ENCODE measurements around the gene NSD1.

NSD1 gene

DNA sequence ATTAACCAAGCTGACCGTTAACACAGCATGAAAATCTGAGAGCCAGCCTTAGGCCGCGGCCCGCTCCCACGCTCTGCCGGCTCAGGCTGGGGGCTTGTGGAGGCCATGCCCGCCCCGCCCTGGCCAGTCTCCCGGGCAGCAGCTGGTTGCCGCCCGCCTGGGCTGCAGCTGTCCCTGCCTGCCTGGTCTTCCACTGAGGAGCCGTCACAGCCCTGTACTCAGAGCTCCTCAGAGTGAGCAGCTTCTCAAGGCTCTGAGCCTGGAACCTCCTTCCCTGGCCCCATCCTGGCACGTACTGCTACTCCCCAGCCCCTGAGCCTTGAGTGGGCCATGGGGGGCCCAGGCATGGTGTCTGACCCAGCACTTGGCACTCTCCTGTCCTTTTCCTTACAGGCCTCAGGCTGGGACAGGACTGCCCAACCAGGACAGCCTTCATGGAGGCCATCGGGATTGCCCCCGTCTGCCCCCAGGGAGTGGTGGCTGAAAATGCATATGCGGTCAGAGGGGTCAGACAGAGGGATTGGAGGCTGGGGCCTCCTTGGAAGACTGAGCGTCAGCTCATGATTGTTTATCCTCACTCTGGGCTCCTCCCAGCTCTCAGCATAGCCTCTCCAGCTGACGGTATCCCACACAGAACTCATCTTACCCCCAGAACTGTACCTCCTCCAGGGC is 35.0 kb upstream of the NSD1 start:
- no peak for DNase-seq

DNA sequence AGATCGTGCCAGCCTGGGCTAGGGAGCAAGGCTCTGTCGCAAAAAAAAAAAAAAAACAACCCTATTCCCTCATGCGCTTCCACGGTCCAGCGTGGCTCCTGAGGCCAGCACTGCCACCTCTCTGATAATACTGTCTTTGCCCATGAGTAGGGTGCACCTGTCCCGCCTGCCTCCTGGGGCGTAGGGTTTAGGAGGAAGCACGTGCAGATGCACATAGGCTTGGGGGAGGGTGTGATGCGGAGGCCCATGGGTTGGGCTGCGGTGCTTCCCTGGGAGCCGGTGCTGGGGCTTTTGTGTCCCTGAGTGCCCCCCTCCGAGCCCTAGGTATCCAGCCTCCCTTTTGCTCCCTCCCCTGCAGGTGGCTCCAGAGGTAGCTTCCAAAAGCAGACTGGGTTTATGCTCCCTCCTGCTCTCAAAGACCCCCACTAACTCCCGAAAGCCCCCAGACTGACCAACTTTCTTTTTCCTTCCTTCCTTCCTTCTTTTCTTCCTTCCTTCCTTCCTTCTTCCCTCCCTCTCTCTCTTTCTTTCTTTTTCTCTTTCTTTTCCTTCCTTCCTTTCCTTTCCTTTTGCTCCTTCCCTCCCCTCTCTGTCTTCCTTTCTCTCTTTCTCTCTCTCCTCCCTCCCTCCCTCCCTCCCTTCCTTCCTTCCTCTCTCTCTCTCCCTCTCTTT is 34.0 kb upstream of the NSD1 start:
- peak; percentile 5 for DNase-seq

DNA sequence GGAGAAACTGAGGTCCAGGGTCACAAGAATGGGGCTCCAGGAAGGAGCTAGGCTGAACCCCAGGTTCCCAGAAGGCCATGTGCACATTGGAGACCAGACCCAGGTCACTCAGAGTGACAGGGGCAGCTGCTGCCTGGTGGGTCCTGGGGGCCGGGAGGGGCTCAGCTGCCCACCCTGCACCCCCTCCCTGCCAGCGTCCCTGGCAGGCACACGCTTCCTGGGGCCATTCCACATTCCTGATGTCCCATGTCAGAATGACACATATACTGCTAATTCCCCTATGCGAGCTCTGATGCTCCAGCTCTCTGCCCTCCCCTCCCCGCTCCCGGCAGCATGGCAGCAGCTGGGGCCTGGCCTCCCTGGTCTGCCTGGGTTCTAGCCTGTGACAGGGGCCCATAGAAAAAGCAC is 32.9 kb upstream of the NSD1 start:
- DNase-seq, result no peak

DNA sequence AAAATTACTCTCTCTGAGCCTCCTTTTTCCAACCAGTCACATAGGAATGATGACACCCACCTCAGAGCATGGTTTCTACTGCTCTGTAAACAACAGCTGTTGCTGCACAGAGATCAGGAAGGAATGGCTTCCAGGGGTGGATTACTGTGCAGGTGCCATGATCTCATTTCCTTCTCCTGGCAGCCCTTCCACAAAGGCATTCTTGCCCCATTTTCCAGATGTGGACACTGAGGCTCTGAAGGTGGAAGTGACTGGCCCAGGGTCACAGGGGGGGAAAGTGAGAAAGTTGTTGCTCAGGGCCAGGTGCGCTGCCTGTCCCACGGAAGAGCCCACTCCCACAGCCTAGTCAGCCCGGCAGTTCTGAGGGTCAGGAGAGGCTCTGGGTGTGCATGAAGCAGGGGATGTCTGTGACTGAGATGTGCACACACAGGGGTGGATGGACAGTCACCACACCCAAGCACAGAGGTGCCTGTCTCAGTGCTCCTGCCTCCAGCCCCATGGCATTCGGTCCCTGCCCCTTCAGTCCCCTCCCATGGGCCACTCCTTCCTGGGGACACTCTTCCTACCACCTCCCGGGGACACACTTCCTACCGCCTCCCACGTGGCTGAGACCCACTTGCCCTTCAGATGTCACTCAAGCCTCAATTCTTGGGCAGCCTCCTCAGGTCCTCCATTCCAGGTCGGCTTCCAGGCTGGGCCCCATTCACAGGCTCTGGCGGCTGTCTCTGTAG is 29.9 kb upstream of the NSD1 start:
- DNase-seq, result no peak

DNA sequence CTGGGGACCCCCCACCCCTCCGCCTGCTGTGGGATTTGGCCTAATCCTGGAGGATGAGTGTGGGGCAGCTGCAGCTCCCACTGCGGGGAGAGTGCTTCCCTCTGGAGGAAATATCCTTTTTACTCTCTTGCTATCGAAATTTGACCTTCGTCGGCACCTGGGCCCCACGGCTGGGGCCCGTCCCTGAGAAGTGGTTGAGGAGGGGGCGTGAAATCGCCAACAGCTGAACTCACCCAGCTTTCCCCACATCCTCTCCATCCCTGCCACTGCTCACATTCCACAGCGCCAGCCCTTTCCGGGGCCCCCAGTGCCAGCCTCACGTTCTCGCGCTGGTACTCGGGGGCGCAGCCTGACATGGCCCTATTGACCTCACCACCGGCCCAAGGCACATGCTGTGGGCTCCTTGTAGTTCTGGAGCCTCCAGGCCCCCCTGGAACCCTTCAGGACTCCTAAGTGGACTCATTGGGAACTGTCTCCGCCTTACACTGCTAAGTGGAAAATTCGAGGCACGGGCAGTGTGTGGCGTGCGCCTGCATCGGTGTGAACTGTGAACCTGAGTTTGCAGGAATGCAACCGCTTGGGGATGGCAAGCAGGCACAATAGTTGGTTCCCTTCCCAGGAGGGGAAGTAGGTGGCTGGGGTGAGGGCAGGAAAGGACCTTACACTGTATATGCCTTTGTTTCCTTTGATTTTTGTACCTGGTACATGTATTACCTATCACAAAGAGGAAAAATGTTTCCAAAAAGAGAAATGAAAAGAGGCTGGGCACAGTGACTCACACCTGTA is 27.7 kb upstream of the NSD1 start:
- DNase-seq, result no peak

DNA sequence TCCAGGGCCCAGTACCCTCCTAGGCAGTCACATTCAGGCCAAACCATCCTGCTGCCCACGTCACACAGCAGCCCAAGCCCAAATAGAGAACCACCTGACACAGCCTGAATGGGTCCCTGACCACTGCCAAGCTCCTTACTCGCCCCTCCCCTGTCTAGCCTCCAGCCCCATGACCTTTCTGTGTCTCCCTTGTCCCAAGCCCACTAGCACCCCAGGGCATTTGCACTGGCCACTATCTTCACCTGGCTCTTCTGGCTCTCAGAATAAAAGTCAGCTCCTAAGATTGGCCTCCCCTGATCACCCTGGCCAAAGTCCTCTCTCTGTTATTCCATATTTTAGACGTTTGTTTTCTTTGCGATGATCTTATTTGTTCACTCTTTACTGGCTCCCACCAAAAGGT is 26.4 kb upstream of the NSD1 start:
- DNase-seq, result no peak

DNA sequence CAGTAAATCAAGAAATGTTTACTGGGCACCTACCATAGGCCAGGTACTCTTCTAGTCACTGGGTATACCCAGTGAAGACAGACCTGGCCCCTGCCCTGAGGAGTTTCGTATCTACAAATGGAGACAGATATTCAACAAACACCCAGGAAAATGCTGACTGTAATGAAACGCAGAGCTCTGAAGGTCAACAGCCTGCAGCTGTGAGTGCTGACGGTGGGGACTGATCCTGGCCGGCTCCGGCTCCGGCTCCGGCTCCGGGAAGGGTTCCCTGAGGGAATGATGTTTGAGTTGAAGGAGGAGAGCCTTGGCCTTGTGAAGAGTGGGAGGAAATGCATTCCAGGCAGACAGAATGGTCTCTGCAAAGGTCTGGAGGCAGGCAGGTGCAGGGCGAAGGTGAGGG is 23.8 kb upstream of the NSD1 start:
- DNase-seq, result no peak

DNA sequence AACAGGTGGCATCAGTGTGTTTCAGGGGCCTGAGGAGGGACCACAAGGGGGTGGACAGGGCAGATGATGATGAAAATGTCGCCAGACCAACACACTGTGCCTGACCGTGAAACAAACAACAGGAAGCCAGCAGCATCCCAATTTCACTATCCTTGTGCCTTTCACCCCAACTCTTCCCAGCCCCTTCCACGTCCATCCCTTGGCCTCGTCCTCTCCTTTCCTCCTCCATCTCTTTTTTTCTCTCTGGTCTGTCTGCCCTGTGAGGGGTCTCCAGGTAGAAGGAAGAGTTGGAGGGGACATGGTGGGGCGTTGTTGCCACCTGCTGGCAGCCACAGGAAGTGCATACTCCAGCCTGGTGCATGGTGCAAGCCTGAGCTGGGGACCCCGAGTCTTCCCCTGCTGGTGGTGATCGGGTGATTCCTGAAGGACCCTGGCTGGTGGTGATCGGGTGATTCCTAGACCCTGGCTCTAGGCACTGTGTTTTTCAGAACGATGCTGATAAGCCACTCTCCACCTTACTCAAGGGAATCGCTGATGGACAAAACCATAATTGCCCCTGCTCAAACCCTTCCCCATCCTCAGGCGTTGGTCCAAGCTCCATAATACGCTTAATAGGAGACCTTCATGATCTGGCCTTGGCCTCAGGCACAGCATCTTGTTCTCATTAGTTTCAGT is 21.7 kb upstream of the NSD1 start:
- DNase-seq, result no peak

DNA sequence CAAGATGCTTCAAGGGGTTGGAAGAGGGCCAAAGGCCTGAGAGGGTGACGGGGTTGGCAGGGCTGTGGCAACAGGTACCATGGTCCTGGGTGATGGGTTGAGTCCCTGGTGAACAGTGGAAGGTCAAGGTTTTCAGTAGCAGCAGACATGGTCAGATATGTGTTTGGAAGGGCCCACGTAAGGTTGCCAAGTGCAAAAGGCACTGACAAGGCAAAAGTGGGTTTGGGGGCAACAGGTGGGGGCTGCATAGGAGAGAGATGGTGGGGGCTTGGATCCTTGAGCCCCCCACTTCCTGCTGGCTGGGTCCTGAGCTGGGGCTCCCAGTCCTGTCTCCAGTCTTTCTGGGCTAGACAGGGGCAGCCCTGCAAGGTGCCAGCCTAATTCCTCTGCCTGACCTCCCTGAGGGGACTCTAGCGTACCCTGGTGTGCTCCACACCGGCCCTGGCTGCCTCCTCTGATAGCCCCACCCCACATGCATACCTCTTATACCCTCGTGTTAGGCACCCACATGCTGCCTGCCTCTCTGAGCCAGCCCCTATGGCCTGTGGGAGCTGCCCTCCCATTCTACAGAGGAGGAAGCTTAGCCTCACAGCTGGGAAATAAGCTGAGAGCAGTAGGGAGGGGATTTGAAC is 20.9 kb upstream of the NSD1 start:
- no peak for DNase-seq

DNA sequence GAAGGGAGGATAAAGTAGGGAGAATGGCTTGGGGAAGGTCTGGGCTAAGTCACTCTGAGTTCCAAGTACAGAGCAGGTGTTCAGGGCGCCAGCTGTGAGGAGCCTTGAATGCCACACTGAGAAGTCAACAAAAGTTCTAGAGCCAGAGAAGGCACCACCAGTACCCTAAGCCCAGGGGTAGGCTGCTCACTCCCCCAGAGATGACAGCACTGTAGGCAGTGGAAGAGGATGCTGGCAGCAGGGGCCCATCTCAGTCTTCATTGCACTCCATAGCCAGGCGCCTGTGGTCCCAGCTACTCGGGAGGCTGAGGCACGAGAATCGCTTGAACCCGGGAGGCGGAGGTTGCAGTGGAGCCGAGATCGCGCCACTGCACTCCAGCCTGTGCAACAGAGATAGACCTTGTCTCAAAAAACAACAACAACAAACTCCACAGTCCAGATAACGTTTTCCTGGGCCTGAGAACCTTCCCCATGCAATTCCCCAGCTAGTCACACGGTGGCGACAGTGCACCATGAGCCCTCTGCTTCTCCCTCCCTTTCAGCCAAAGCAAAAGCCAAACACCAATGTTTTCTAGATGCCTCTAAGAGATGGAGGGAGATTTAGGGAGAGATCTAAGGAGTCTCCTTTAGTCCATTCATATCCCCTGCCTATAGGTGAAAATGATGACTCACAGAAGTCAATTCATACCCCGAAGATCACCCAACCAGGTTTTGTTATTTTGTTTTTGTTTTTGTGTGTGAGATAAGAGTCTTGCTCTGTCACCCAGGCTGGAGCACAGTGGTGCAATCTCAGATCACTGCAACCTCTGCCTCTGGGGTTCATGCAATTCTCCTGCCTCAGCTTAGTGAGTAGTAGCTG is 19.8 kb upstream of the NSD1 start:
- no peak for DNase-seq

DNA sequence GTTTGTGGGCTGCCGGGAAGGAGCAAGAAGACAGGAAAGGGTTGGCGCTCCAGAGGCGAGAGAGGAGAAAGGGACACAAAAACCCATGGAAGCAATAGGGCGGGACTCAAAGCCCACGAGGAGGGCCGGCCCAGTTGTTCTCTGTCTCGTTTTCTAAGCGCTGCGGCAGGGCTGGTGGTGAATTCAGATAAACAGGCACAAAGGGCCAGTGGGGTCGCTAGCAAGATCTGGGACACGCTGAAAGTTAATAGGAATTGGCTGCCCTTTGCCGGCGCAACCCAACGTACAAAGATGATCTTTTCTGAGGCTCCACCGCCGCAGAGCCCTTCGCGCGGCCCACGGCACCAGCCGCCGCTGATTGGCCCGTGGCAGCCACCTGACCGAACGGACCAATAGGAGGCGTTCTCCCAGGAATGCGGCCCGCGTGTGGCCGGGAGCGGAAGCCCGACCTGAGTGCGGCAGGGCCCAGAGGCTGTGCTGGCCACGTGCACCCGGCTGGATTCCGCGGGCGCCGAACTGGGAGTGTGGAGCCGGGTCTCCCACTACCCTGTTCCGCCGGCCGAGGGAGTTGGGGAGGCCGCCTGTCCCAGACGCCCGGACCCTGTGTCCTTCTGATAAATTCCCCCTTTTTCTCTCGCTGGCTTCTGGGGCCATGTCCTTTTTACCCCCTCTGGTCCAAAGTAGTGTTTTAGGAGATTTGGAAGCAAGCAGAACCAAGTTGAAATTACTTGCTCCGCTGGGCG is 16.8 kb upstream of the NSD1 start:
- no peak for DNase-seq

DNA sequence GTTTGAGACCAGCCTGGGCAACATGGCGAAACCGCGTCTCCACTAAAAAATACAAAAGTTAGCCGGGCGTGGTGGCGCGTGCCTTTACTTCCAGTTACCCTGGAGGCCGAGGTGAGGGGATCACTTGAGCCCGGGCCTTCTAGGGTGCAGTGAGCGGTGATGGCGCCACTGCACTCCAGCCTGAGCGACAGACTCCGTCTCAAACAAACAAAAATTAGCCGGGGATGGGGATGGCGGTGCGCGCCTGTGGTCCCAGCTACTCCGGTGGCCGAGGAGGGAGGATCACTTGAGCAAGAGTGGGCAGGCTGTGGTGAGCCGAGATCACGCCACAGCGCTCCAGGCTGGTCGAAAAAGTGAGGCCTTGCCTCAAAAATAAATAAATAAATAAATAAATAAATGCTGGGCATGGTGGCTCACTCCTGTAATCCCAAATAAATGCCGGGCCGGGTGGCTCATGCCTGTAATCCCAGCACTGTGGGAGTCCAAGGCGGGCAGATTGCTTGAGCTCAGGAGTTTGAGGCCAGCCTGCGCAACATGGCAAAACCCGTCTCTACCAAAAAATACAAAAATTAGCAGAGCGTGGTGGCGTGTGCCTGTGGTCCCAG is 16.0 kb upstream of the NSD1 start:
- no peak for DNase-seq

DNA sequence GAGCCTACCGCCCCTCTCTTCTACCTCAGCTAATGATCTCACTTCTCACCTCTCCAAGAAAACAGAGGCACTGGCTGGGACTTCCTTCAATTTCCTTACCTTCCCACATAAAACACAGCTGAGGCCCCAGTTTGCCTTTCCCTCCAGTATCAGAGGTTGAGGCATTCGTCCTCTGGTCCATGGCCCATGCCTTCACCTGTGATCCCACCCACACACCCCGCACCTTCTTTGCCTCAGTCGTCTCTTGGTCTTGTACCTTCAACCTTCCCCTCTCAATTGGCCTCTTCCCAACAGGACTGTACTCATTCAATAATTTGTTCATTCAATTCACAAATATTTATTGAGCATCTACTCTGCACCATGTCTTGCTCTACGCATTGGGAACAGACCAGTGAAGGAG is 11.0 kb upstream of the NSD1 start:
- DNase-seq, result no peak

DNA sequence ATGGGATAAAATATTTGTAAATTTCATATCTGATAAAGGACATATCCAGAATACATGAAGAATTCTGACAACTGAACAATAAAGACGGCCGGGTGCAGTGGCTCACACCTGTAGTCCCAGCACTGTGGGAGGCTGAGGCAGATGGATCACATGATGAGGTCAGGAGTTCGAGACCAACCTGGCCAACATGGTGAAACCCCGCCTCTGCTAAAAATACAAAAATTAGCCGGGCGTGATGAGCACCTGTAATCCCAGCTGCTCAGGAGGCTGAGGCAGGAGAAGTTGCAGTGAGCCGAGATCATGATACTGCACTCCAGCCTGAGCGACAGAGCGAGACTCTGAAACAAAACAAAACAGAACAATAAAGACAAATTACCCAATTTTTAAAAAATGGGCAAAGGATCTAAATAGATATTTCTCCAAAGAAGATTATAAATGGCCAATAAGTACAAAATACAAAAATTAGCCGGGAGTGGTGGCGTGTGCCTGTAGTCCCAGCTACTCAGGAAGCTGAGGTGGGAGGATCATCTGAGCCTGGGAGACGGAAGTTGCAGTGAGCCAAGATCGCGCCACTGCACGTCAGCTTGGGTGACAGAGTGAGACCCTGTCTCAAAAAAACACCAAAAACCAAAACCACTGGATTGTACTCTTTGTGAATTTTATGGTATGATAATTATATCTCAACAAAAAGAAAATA is 9.6 kb upstream of the NSD1 start:
- no peak for DNase-seq

DNA sequence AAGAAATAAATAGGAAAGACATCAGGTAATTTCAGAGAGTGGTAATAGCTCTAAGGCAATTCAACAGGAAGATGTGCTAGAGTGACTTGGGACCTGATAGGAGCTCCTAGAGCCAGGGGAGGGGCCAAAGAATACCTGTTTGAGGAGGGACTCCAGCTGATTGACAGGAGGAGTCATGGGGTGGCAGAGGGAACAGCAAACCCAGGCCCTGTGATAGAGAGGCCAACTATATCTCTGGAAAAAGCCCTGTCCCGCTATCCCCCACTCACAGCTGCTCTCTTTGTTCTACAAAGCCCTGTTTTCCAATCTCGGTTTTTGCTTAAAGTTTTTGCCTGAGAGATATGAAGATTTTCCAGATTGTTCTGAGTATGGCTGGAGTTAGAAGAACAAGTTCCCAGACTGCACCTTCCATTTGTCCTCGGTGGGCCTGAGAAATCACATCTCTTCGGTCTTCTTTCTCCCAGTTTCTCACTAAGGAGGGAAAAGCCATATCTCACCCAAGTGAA is 9.0 kb upstream of the NSD1 start:
- no peak for DNase-seq

DNA sequence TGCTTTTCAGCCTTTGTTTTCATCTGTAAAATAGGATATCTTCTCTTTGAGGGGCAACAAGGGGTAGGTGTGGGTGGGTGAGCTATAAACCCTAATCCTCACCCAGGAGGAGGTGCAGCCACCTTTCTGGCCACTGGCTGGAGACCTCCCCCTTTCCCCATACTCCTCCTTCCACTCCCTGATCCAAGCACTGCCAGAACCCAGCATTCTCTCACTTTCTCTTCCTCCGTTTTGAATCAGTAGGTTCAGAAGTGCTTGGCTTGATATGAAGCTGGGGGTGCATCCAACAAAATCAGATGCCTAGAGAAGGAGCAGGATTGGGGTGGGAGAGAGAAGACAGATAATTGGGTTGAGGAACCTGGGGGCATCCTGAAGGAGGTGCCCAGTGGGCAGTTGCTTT is 6.8 kb upstream of the NSD1 start:
- no peak for DNase-seq

DNA sequence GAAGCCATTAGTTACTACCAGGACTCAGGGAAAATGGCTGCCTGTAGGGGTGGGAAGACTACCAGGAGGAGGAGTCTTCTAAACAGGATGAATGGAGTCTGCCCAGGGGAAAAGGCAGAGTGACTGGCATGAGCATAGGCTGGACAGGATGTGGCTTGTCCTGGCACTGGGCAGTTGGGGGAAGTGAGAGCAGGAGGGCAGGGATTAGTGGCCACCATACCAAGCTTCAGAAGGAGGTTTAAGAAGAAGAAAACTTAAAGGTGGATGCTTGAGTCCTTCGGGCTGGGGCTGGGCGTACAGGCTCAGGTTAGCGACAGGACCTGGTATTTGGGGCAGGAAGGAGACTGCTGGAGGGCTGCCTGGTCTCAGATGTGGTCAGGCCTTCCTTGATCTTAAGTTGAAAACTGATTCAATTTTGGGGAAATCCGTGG is 5.0 kb upstream of the NSD1 start:
- no peak for DNase-seq

DNA sequence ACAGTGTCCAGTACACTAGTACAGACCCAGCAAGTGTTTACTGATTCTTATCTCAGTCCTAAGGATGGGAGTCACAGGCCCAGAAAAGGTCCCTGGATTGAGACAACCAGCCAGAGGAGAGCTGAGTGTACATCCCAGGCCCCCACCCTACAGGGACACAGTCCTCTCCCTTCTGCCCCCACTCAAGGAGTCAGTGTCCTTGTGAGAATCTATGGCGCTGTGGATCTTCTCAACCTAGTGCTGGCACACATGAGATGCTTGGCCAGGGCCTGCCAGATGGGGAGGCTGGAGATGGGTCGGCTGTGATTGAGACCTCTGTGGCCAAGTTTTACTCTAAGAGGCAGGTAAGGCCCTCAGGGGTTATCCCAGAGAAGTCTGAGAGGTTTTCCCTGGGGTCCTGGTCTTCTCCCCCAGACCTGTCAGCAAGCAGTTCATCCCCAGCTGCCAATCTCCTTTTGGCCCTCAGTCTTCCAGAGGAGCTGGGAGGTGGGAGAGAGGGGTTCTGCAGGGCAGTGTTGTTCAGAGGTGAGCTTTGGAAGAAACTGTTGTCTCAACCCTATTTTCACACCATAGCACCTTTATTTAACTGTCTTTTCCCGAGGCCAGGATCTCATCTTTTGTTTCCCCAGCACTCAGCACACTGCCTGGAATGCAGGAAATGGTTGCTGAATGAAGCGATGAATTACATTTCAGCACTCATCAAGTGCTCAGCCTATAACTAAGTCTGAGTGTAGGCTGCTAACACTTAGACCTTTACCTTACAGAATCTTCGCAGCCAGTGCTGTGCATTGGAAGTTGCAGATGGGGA is 3.2 kb upstream of the NSD1 start:
- DNase-seq, result no peak

DNA sequence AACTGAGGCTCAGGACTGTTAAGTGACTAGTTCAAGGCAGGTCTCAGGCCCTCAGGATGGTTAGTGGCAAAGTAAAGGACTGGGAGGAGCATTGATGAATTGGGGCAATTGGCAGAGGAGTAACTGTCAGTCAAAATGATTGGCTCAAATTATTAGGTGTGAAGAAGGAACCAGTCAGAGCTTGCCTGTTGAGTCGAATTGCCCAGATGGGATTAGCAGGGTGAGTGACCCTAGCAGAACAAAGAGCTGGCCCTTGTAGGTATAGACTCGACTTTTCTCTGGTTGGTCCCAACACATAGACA is 2.6 kb upstream of the NSD1 start:
- DNase-seq, result no peak

All from NCI-H2107 (cell line).